ENCODE data around the gene DCLK1.

The DCLK1 gene

GRCh38 chr13:35743165-35743564, 388.0 kb downstream of the DCLK1 start:
- no peak overlapping the region for H3K4me3 ChIP-seq (ENCODE audit: low read length)
- no peak for DNase-seq (ENCODE audit: low read depth)
- TF ChIP-seq, protein P1, sequence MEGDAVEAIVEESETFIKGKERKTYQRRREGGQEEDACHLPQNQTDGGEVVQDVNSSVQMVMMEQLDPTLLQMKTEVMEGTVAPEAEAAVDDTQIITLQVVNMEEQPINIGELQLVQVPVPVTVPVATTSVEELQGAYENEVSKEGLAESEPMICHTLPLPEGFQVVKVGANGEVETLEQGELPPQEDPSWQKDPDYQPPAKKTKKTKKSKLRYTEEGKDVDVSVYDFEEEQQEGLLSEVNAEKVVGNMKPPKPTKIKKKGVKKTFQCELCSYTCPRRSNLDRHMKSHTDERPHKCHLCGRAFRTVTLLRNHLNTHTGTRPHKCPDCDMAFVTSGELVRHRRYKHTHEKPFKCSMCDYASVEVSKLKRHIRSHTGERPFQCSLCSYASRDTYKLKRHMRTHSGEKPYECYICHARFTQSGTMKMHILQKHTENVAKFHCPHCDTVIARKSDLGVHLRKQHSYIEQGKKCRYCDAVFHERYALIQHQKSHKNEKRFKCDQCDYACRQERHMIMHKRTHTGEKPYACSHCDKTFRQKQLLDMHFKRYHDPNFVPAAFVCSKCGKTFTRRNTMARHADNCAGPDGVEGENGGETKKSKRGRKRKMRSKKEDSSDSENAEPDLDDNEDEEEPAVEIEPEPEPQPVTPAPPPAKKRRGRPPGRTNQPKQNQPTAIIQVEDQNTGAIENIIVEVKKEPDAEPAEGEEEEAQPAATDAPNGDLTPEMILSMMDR (conservative IDR thresholded peaks at IDR 0.05; ENCODE audit: low read length), result no peak

- TF ChIP-seq, protein P1 (conservative IDR thresholded peaks at IDR 0.05; ENCODE audit: low read length), result no peak
- DNase-seq (ENCODE audit: low read depth), result no peak
- no peak overlapping the region for H3K4me3 ChIP-seq (ENCODE audit: low read length)
Measured at GRCh38 chr13:35741657-35742056, 389.5 kb downstream of the DCLK1 start.

- TF ChIP-seq, protein P1 (conservative IDR thresholded peaks at IDR 0.05; ENCODE audit: low read length), result no peak
- no peak overlapping the region for H3K4me3 ChIP-seq (ENCODE audit: low read length)
- DNase-seq (ENCODE audit: low read depth), result no peak
Measured at GRCh38 chr13:35736876-35737275, 394.3 kb downstream of the DCLK1 start.

GRCh38 chr13:35733827-35734226, 397.4 kb downstream of the DCLK1 start:
- TF ChIP-seq, protein P1 (conservative IDR thresholded peaks at IDR 0.05; ENCODE audit: low read length), result no peak
- H3K4me3 ChIP-seq (ENCODE audit: low read length), result no peak overlapping the region
- no peak for DNase-seq (ENCODE audit: low read depth)

- TF ChIP-seq, protein P1 (conservative IDR thresholded peaks at IDR 0.05; ENCODE audit: low read length), result no peak
- DNase-seq (ENCODE audit: low read depth), result no peak
- no peak overlapping the region for H3K4me3 ChIP-seq (ENCODE audit: low read length)
Measured at GRCh38 chr13:35732565-35732964, 398.6 kb downstream of the DCLK1 start.

GRCh38 chr13:35731471-35731870, 399.7 kb downstream of the DCLK1 start:
- TF ChIP-seq, protein P1 (conservative IDR thresholded peaks at IDR 0.05; ENCODE audit: low read length), result no peak
- DNase-seq (ENCODE audit: low read depth), result no peak
- no peak overlapping the region for H3K4me3 ChIP-seq (ENCODE audit: low read length)

DNA sequence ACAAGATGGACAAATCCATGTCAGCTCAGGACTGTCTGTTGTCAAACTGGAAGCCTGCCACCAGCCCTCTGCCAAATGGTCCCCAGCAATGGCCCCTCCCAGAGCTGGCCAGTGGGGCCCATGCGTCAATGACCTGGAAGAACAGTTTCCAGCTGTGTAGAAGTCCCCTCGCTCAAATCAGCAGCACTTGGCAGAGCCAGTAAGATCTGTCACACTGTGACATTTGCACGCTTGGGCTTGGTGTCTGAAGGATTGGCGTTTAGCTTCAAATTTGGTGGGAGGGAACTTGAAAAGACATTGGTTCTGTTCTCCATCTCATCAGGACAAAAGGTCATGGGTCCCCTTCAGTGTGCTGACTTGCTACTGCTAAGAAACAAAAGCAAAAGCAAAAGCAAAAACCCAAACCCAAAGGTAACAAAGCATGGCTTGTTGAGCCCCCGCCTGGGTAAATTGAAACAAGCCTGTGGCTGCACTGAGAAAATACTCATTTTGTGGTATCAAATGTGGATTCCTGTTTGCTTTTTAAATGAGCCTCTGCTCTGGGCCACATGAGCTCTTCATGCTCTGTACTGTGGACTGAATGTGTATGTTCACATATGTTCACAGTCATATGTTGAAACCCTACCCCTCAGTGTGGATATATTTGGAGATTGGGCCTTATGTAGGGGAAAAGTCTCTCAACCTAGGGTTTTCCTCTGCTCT, 401.1 kb downstream of the DCLK1 start:
- TF ChIP-seq, protein P1 (conservative IDR thresholded peaks at IDR 0.05; ENCODE audit: low read length), result no peak
- DNase-seq (ENCODE audit: low read depth), result no peak

More for the DNA sequence above, 401.1 kb downstream of the DCLK1 start:
- H3K4me3 ChIP-seq (ENCODE audit: low read length), result no peak overlapping the region

Data from AG10803 (cell line).